ENCODE results near the gene EYA3. TPM values are rescaled to one million over a fixed set of nuclear protein-coding genes. Genes with fewer than 3 reads are reported as not detected.

The EYA3 gene
- total RNA-seq, 1 donor from 2014 or later: 20.7 TPM

- Mint-ChIP-seq H3K36me3 (ENCODE audit: low read depth, unreplicated experiment) (no peaks in the 10 kb centered on the region), H3K27ac (ENCODE audit: unreplicated experiment) (no peak overlapping the region), H3K4me3 (ENCODE audit: unreplicated experiment) (no peak overlapping the region), H3K9me3 (ENCODE audit: unreplicated experiment) (no peaks in the 10 kb centered on the region), H3K27me3 (ENCODE audit: unreplicated experiment) (no peaks in the 10 kb centered on the region), H3K4me1 (ENCODE audit: unreplicated experiment) (no peaks in the 10 kb centered on the region)
- DNase-seq (ENCODE audit: low spot score): no peak
- TF ChIP-seq CTCF (IDR thresholded peaks at IDR 0.05; ENCODE audit: unreplicated experiment): no peak
These were observed 49.1 kb downstream of the EYA3 start for GRCh38 chr1:28039341-28039740.

GRCh38 chr1:28037946-28038345, 50.5 kb downstream of the EYA3 start:
- H3K27ac Mint-ChIP-seq (ENCODE audit: unreplicated experiment): no peak overlapping the region
- H3K36me3 Mint-ChIP-seq (ENCODE audit: low read depth, unreplicated experiment): no peaks in the 10 kb centered on the region
- H3K4me1 Mint-ChIP-seq (ENCODE audit: unreplicated experiment): no peaks in the 10 kb centered on the region
- DNase-seq (ENCODE audit: low spot score): no peak
- no peaks in the 10 kb centered on the region for H3K9me3 Mint-ChIP-seq (ENCODE audit: unreplicated experiment)
- no peaks in the 10 kb centered on the region for H3K27me3 Mint-ChIP-seq (ENCODE audit: unreplicated experiment)
- TF ChIP-seq CTCF (IDR thresholded peaks at IDR 0.05; ENCODE audit: unreplicated experiment): no peak
- H3K4me3 Mint-ChIP-seq (ENCODE audit: unreplicated experiment): no peak overlapping the region

- Mint-ChIP-seq H3K4me3 (ENCODE audit: unreplicated experiment) (no peak overlapping the region), H3K27me3 (ENCODE audit: unreplicated experiment) (no peaks in the 10 kb centered on the region), H3K9me3 (ENCODE audit: unreplicated experiment) (no peaks in the 10 kb centered on the region), H3K27ac (ENCODE audit: unreplicated experiment) (no peak overlapping the region), H3K36me3 (ENCODE audit: low read depth, unreplicated experiment) (no peaks in the 10 kb centered on the region), H3K4me1 (ENCODE audit: unreplicated experiment) (no peaks in the 10 kb centered on the region)
- DNase-seq (ENCODE audit: low spot score): no peak
- no peak for TF ChIP-seq CTCF (IDR thresholded peaks at IDR 0.05; ENCODE audit: unreplicated experiment)
These were observed 51.2 kb downstream of the EYA3 start for GRCh38 chr1:28037206-28037605.

GRCh38 chr1:28036431-28036830, 52.0 kb downstream of the EYA3 start:
- Mint-ChIP-seq H3K9me3 (ENCODE audit: unreplicated experiment) (no peaks in the 10 kb centered on the region), H3K27me3 (ENCODE audit: unreplicated experiment) (no peaks in the 10 kb centered on the region), H3K4me1 (ENCODE audit: unreplicated experiment) (no peaks in the 10 kb centered on the region), H3K27ac (ENCODE audit: unreplicated experiment) (no peak overlapping the region), H3K36me3 (ENCODE audit: low read depth, unreplicated experiment) (no peaks in the 10 kb centered on the region), H3K4me3 (ENCODE audit: unreplicated experiment) (no peak overlapping the region)
- DNase-seq (ENCODE audit: low spot score): no peak
- no peak for TF ChIP-seq CTCF (IDR thresholded peaks at IDR 0.05; ENCODE audit: unreplicated experiment)

- DNase-seq (ENCODE audit: low spot score): no peak
- Mint-ChIP-seq H3K27me3 (ENCODE audit: unreplicated experiment) (no peaks in the 10 kb centered on the region), H3K27ac (ENCODE audit: unreplicated experiment) (no peak overlapping the region), H3K4me1 (ENCODE audit: unreplicated experiment) (no peaks in the 10 kb centered on the region), H3K4me3 (ENCODE audit: unreplicated experiment) (no peak overlapping the region), H3K36me3 (ENCODE audit: low read depth, unreplicated experiment) (no peaks in the 10 kb centered on the region), H3K9me3 (ENCODE audit: unreplicated experiment) (no peaks in the 10 kb centered on the region)
- TF ChIP-seq CTCF (IDR thresholded peaks at IDR 0.05; ENCODE audit: unreplicated experiment): no peak
These were observed 53.0 kb downstream of the EYA3 start for GRCh38 chr1:28035420-28035819.

Data from endothelial cell (in vitro differentiated cells).